GM19467 (cell line): Measurements from ENCODE around the gene STIP1.

ENCODE experiments used
- ATAC-seq: cut with Tn5 transposase; IDR thresholded peaks from one replicate; pipeline ENCODE4 v1.9.1; 2021; ENCODE audit warnings: mild to moderate bottlenecking, moderate library complexity; ENCODE audit not compliant: unreplicated experiment

STIP1 gene

DNA sequence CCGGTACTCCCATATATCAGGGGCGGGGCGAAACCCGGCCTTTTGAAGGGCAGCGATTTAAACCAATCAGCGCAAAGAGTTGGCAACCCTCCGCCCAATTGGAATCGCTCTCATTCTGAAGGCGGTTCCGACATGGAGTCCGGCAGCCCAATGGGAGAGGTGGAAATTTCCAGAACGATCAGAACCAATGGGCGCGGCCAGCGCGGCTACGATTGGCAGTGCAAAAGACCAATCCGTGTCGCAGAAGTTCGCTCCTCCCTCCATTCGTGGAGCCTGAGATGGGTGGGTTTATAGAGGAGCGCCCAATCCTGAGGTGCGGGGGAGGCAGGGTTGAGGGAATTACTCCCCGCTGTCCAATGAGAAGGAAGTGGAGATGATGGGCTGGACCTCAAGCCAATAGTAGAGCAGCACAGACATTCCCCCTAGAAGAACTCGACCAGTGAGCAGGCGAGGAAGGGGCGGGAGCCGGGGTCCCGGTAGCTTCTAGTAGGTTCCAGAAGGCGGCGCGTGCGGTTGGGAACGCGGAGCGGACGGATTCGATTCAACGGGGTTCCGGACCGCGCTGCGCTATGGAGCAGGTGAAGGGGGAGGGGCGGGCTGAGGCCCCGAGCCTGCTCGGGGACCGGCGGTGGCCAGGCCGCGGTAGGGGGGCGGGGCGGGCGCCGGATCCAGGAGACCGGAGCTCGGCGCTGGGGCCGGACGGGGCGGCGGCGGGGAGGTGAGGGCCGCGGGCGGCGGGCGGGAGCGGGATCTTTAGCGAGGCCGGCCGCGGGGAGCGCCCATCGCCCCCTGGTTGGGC is at the start of gene STIP1:
Gene STIP1, plus strand, starts transcription at position 479 of the 799 bp plus-strand sequence. Its CDS starts 91 bp downstream, at position 570.
- peak; percentile 80 for ATAC-seq

DNA sequence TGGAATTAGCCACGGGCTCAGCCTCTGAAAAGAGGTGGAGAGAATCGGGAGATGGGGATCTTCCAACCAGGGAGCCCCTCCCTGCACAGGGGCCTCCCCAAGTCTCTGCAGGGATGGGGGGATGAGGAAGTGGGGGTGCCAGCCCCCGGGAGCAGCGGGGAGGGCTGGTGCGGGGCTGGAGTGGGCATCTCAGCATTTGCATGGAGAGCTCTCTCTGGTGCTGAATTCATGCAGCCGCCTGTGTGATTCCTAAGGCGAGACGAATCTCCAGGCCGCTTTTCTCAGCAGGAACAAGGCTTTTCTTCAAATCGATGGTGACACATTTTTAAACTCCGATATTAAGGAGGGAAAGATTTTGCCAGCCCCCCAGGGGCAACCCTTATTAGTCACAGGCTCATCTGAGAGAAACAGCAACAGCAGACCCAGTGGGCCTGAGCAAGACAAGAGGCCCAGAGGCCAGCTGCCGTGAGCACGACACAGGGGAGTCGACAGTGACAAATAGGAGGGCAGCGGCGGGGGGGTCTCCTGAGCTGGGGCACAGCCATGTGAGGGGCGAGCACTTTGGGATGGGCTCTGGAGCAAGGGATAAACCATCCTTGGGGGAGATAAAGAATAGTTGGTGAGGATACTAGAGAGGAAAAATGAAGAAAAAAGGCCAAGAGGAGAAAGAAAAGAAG is 49.1 kb upstream of the STIP1 start:
- ATAC-seq: no peak

DNA sequence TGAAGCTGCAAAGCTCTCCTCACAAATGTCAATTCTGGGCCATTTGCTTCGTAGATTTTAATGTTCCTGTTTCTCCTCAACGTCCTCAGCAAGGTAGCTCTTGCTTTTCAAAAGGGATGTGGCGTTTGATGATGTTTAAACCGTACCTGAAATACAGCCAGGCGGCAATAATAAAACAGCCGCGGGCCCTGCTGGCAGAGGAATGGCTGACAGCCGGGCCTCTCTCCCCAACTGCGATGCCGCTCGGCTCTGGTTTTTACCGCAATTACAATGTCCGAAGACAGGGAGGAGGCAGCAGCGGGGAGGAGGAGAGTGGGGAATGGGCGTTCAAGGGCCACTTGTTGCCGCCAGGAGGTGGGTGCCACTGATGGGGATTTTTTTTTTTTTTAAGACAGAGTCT is 47.6 kb upstream of the STIP1 start:
- no peak for ATAC-seq

DNA sequence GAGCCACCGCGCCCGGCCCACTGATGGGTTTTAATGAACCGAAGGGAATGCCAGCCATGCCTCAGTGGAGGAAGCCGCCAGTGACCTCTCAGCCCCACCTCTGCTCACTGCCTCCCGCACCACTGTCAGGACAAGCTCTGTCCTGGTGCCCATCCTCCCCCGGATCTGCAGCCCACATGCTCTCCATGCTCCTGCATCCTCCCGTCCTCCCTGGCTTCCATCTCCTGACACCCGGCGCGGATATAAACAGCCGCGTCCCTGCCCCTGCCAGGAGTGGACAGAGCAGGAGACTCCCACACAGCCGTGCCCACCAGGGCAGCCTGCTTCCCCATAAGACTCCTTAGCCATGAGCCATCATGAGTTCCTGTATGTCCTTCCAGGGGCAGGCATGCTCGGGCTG is 46.9 kb upstream of the STIP1 start:
- no peak for ATAC-seq

DNA sequence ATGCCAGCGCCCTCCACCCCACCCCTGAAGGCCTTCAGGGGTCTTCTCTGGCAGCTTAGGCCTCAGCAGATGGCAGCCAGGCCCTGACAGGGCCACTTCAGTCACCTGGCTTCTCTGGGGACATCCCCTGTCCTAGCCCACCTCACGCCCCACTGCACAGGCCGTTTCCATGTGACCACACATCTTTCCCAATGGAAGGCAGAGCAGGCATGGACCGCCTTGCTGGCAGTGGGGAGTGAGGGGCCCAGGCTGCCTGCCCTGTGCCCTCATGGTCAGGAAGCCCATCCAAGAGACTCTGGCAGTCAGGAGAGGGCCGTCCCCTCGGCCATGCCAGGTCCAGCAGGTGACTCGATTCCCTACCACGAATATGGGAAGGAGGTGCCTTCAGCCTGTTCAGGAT is 45.9 kb upstream of the STIP1 start:
- no peak for ATAC-seq

DNA sequence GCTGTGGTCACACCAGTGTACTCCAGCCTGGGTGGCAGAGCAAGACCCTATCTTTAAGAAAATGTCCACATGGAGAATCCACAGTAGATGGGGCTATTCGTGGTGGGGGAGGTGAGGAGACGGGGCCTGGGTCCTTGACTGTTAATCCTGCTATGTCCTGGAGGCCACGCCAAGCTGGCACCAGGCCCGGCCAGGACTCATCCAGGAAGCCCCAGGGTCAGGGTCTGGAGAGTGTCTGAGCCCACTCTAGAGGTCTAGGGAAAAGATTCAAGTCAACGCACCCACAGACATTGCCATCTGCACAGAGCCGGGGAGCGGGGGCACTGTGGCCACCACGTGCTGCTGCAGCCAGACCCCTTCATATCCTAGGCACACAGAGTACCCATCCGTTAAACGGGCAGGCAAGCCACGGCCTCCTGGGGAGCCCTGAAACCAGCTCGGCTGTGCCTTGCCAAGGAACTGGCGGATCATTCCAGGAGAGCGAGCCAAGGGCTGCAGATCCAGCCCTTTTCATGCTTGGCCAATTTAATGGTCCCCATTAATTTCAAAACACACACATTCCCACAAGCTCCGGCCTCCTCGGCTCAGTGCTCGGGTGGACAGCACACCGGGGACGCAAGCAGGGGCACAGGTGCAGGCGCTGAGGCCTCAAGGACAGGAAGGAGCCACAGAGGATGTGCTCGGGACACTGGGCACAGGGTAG is 44.7 kb upstream of the STIP1 start:
- no peak for ATAC-seq

DNA sequence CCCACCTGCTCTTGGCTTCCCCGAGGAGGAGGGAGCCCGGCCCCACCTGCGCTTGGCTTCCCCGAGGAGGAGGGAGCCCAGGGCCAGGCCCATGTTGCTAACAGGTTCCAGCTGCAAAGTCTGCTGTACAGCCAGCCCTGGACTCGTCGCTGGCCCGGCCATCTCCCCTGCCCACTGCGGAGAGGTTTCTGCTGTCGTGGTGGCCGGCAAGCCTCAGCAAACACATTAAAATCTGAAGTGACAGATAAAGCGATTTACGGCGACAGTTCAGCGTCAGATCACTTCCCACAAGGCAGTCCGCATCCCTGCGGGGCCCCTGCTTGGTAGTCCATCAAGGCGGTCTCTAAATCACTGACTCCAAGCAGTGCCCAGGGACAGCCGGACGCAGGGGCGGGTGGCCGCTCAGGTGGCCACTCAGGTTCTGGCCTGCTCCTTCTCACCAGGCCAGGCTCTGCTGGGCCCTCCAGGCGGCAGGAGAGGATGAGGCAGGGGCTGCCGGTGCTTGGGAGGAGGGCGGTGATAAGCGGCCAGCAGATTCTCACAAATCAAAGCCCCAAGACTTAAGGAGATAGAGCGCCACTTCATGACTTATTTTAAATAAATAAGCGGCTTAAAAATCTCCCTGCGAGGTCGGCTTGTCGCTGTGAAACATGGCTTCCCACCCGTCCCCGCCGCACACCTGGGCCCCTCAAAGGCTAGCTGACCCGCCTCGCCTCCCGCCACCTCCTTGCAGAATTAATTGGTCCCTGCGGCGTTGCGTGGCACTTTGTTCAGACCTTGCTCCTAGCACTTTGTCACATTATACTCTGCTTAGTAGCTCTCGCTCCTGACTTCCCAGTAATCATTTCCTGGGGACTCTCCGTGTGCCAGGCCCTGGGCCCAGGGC is 41.1 kb upstream of the STIP1 start:
- no peak for ATAC-seq

DNA sequence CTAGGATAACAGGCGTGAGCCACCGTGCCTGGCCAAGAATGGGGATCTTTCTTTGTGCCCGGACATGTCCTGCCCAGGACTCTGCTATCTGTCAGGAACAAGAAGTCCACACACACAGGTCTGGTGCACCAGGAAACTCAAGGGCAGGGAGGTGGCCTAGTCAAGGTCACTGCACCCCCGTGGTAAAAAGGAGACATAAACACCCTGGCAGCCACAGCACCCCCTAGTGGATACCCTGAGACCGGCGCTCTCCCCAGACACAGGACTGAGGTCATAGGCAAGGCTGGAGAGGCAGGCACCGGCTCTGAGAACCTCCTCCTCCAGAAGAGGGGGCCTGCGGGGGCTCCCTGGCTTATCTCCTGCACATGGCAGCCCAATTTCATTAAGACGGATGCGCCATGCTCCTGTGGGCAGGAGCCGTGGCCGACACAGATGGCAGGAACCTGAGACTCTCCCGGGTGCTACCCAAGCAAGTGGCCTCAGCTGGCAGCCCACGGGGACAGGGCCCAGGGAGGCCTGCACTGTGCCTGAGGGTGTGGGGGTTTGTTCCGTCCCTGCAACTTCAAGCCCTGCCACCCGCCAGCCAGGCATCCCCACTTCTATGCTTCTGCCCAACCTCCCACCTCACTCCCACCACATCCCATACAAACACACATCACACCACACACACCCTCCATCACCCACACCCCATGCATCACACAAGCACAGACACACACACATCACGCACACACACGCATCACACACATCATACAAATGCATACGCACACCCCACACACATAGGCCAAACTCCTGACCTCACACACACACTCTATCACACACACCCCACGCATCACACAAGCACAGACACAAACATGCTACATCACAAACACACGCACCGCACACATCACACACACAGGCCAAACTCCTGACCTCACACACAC is 39.7 kb upstream of the STIP1 start:
- ATAC-seq: no peak

DNA sequence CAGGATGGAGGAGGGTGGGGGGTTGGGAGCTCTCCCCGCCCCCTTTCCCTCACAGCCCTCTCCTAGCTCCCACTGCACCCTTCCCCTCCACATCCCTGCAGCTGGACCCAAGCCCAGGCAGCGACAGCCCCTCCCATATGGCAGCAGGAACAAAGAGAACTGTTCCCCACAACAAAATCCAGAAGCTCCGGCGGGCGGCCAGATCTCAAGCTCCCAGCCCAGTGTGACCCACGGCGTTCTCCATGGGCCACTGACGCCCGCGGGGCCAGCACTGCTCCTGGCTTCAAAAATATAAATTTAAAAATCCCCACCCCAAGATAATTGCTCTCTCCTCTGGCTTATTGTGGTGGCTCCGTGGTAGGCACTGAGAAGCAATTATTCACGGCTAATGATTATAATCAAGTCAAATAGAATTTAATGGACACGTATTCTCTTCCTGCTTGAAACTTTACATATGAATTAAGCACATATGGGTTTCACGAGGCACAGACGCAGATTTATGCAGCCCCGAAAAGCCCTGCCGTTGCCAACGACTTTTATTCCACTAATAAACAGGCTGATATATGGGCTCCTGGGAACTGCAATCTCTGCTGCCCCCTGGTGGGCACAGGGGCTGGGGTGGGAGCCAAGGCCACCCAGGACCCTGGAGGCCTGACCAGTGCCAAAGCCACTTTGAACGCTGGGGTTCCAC is 37.6 kb upstream of the STIP1 start:
- no peak for ATAC-seq

DNA sequence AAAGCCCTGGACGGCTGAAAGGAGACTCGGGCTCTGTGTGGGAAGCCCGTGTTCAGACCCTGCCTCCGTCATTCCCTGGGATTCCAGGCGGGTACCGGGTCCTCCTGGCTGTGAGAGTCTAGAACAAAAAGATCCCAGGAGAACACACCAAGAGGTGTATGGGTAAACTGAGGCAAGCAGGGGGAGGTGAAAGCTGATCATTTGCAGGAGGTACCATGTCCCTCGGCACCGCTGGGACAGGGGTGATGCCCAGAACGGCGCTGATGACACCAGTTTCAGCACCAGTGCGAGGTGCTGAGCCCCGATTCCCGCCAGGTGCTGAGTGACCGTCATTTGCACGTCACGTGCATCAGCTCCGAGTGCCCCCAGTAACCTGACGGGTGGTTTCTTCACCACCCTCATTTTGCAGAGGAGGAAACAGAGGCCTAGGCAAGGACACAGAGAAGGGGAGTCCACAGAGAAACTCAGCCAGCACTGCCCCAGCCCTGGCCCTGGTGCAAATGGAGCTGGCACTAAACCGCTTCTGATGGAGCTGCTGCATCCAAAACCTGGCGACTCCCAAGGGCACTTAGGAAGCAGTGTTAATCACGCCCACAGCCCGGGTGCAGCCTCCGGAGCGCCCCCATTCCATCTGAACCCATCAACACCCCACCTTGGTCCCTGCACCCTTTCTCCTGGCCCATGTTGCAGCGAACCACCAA is 36.9 kb upstream of the STIP1 start:
- no peak for ATAC-seq

DNA sequence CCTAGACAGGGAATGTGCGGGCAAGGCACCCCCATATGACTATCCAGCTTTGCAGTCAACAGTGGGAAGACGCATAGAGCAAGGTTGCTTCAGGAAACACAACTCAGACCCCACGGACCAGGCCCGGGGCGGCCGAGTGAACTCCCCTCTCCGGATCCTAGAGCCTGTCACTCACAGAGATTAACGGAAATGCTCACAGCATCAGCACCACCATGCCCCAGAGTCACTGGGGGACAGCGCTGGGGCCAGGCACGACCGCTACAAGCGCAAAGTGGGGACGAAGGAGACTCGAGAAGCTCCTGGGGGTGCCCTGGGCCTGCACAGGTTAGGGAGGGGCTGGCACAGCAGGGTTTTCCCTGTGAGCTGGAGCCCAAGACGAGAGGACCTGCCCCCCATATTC is 35.9 kb upstream of the STIP1 start:
- no peak for ATAC-seq

DNA sequence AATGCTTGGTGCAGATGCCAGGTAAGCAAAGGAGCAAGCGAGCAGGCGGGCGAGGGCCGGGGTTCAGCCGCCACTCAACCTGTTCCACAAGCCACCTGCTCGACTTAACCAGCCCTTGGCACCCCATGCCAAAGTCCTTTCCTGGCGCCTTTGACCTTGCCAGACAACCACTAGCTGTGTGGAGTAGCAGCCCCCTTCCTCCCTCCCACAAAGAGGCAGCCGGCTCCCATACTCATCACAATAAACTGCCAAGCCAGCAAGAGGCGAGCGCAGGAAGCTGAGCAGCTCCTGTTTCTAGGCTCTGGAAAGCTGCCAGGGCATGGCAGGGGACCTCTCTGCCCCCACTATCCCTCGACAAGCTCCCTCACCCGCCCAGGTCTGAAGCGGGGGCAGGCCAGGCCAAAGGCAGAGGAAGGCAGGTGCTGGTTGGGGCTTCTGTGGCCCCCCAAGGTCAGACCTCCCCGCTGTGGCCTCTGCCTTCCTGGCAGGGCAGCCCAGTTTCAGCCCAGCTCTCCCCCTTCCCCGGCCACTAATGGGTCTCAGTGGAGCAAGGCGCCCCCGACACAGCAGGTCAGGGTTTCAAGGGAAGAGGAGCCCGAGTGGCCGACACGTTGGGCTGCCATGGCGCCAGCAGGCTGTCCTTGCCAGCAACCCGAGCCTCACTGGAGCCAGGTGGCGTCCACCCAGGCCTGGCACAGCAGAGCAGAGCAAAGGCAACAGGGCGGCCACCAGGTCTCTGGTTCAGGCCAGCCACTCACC is 35.3 kb upstream of the STIP1 start:
- ATAC-seq: no peak

DNA sequence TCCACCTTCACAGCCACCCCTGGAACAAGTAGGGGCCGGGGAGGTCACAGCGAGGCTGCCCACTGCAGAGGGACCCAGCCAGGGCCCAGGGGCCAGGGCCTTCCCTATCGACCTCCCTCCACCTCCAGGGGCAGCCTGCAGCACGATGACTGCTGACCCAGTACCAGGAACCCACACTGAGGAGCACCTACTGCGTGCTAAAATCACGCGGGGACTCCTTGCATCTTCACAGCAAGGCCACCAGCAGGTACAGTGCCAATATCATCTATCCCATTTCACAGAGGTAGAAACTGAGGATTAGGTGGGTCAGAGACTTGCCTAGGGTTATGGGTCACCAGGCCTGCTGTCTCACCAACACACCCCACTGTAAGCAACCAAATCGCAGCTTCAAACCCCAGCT is 34.6 kb upstream of the STIP1 start:
- ATAC-seq: no peak

DNA sequence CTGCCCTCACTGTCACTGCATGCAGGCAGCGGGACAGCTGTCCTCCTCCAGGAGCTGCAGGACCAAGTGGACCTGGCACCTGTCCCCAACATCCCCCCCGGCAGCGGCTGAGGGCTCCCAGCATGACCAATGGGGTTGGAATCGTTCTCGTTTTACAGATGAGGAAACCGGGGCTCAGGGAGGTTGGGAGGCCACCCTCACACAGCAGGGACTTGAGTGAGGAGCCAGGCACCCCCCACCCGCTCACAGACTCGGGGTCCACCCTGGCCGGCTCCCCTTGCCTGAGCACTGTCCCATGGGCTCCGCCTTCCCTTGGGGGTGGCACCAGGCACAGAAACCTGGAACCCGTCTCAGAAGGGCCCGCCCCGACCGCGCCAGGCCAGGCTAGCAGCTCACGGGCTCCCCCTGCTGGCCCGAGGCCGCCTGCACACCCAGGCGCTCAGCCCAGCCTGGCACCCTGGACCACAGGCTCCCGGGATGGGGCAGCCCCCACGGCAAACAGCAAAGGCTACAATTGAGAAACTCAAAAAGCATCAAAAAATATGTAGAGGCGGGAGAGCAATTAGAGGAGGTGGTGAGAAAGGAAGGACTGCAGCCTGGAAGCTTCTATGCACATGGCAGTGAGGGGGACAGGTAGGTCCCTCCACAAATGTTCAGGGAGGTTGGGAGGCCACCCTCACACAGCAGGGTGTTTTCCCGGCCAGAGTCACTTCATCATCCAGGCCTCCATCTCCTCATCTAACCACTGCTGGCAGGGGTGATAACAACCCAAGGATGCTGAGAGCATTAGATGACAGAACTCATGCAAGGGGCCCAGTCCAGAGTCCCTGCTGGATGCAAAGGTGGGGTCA is 32.9 kb upstream of the STIP1 start:
- no peak for ATAC-seq

DNA sequence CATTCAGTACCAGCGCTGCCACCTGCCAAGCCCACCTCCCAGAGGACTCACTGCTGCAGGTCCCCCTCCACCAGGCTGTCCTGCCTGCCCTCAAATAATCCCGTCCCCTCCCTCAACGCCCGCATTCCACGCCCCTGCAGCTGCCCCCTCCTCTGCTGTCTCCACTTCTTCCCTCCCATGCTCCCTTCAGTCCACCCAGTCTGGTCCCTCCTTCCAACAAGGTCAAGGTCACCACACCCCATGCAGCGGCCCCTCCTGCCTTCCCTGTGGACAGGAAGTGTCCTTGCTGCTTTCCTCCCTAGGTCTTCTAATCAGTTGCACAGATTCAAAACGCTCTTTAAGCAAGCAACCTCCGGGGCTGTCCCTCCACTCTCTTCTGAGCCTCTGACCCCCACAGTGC is 32.2 kb upstream of the STIP1 start:
- no peak for ATAC-seq

DNA sequence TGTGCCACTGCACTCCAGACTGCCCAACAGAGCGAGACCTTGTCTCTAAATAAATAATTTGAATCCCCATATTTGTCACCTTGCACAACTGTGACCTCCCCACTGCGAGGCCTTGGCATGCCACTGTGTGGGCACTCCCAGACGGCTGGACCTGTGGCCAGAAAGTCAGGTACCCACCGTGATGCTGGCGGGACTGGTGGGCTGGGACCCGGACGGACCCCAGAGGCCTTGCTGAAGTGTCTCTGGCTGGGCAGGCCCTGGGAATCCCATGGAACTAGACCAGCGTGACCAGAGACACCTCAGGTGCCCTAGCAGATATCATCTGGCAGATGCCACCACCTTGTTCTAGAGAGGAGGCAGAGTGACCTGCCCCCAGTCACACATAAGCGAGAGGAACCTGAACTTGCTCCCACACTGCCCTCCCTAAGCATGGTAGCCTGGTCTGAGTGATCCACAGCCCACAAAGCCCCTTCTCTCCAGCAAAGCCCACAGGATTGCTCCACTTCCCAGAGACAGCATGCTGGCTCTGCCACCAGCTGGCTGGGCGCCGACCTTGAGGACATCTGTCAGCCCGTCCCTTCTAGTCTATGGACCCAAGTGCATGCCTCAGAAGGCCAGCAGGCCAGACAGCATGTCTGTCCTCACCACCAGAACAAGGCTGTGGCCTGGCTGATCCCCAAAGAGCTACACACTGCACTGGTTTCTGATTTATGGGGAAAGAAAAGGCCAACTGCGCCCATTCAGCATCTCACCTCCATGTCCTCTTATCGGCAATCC is 29.5 kb upstream of the STIP1 start:
- no peak for ATAC-seq
